Measurements from ENCODE around the gene NF1.
"Not testable (repeated sequence)": the region's sequence is repeated elsewhere in the genome, so short reads cannot be mapped to it uniquely, and the experiment has no call there.

NF1 gene, protein sequence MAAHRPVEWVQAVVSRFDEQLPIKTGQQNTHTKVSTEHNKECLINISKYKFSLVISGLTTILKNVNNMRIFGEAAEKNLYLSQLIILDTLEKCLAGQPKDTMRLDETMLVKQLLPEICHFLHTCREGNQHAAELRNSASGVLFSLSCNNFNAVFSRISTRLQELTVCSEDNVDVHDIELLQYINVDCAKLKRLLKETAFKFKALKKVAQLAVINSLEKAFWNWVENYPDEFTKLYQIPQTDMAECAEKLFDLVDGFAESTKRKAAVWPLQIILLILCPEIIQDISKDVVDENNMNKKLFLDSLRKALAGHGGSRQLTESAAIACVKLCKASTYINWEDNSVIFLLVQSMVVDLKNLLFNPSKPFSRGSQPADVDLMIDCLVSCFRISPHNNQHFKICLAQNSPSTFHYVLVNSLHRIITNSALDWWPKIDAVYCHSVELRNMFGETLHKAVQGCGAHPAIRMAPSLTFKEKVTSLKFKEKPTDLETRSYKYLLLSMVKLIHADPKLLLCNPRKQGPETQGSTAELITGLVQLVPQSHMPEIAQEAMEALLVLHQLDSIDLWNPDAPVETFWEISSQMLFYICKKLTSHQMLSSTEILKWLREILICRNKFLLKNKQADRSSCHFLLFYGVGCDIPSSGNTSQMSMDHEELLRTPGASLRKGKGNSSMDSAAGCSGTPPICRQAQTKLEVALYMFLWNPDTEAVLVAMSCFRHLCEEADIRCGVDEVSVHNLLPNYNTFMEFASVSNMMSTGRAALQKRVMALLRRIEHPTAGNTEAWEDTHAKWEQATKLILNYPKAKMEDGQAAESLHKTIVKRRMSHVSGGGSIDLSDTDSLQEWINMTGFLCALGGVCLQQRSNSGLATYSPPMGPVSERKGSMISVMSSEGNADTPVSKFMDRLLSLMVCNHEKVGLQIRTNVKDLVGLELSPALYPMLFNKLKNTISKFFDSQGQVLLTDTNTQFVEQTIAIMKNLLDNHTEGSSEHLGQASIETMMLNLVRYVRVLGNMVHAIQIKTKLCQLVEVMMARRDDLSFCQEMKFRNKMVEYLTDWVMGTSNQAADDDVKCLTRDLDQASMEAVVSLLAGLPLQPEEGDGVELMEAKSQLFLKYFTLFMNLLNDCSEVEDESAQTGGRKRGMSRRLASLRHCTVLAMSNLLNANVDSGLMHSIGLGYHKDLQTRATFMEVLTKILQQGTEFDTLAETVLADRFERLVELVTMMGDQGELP (N-terminal part only)

DNA sequence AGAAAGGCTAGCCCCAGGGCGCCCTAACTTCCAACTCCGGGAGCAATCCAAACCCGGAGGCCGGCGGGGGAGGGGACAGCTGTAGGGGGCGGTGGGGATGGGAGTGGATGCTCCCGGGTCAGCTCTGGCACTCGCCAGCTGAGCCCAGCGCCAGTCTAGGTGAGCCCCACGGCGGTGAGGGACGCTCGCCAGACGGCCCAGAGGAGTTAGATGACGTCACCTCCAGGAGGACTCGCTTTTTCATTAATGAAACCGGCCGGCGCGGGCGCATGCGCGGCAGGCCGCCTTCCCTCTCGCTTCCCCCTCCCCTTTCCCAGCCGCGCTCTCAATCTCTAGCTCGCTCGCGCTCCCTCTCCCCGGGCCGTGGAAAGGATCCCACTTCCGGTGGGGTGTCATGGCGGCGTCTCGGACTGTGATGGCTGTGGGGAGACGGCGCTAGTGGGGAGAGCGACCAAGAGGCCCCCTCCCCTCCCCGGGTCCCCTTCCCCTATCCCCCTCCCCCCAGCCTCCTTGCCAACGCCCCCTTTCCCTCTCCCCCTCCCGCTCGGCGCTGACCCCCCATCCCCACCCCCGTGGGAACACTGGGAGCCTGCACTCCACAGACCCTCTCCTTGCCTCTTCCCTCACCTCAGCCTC, at the start of gene NF1:
Gene NF1, plus strand, starts transcription at position 378 of the 636 bp plus-strand sequence. CDS start 333 bp downstream, outside the sequence.
- DNase-seq = peak; percentile 53

DNA sequence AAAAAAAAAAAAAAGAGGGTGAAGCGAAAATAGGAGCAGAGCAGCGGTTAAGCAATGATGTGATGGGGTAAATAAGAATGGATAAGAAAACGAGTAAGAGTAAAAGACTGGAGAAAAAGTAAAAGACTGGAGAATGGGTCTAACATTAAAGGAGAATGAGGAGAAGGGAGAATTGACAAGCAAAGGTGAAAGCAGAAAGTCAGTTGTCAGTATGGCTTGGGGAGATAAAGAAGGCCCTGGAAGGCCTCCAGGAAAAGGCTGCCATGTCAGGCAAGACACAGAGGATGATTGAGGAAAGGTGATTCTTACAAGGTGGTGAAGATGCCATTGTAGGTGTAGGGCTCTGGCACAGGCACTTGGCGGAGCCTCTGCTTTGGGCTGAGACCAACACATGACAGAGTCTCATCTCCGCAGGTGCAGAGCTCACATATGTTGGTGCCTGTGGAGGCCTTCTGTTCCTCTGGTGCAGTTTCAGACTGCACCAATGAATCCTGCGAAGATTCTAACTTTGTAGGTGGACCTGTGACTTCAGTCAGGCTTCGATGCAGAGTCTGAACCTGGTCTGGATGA, 47.8 kb upstream of the NF1 start:
- not testable (repeated sequence) for DNase-seq

DNA sequence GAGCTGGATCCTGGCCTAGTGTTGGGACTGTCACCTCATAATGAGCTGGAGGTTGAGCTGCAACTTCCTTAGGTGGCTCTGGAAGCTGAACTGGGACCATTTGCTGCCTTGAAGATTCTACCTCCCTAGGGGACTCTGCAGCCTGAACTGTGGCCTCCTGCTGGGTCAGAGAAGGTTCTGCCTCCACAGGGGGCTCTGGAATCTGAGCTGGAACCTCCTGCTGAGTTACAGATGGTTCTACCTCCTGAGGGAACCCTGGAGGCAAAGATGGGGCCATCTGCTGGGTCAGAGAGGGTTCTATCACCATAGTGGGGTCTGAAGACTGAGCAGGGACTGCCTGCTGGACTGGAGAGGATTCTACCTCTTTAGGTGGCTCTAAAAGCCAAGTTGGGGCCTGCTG, 46.6 kb upstream of the NF1 start:
- no peak for DNase-seq

DNA sequence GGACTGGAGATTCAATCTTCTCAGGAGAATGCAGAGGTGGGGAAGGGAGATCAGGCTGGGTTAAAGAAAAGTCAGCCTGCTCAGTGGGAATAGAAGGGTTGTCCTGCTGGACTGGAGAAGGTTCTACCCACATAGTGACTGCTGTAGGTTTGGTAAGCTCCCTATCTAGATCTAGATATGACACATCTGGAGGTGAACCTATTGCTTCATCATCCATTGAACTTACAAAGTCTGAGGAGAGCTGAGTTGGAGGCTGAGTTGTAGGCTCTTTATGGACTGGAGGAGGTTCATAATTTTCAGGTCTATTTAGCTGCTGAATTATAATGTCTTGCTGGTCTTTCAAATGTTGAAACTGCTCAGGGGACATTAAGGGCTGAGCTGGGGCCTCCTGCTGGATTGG, 46.0 kb upstream of the NF1 start:
- no peak for DNase-seq

DNA sequence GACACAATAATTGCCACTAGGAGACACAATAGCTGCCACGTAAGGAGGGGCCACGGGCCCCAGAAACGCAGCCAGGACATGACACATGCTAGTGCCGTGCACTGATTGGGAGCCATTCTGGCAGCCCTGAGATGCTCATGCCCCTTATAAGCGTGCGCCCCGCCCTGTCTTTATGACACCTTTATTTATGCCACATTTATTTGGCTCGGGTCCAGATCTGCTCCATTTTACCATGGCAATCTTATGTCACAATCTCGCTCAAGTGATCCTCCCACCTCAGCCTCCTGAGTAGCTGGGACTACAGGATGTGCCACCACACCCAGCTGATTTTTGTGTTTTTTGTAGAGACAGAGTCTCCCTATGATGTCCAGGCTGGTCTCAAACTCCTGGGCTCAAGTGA, 43.8 kb upstream of the NF1 start:
- DNase-seq = no peak

DNA sequence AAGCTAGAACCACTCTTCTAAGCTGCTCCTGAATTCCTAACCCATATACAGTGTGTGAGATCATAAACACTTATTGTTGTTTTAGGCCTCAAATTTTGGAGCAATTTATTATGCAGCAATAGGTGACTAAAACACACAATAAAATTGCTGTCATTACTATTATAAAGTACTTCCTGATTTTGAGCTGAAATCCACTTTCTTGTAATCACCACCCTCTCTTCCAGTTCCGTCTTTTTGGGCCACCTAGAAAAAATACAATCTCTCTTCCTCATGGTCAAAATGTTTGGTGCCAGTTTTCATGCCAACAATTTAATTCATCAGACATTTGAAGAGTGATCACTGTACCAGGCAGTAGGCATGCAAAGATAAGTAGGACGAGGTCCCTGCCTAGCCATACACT, 43.3 kb upstream of the NF1 start:
- no peak for DNase-seq

DNA sequence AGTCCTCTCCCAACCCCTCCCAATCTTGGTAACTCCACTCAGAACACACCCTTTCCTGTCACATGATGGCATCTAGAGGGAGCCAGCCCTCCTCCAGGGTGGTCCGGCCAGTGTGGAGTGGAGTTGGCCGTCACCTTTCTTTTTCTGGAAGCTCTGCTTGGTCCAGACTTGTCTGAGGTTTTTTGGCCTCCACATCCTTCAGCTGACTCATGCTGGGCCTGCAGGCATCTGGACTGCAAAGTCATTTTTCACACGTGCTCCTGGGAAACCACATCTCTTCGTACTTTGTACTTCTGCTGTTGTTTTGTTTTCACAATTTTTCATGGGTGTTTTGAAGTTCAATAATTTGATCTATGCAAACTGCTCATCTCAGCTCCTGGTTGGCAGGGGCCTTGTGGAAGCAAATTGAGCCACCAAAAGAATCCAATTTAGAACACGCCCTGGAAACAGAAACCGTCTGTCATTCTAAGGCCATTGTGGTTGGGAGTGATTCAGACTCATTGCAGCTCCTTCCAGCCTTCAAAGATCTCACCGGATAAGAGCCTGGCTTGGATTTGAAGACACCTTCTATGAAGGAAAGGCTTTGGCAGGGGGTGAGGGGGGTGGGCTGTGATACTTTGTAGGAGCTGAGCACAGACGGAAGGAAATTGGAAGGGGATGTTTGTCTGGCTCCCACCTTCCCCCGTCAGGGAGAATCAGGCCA, 42.4 kb upstream of the NF1 start:
- DNase-seq = peak; percentile 47

DNA sequence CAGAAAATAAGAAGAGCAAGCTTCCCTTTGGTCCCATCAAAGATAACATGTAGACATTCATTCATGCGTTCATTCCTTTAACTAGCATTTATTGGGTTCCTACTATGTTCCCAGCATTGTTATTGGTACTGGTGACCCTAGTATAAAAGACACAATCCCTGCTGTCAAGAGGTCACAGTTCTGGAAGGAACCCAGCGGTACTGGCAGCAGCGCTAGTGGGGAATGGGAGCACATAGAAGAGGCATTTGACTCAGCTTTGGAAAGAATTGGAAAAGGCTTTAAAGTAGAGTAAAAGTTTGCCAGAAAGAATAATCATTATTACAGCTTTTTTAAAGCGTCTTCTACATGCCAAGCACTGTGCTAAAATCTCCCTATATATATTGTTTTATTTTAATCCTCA, 41.7 kb upstream of the NF1 start:
- no peak for DNase-seq

DNA sequence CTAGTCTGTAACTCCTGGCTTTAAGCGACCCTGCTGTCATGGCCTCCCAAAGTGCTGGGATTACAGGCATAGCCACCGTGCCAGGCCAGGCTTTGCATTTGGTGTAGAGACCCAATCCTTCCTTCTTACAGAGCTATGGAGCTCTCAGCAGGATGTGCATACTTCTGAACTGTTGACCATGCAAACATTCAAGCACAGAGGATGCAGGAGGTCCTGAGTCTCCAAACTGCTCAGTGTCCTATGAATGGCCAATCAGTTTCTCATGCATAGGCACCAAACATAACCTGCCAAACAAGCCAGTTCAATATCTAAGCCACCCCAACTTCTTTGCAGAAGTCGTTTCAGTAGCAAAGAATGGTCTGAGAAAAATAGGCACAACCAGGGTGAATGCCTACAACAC, 40.0 kb upstream of the NF1 start:
- no peak for DNase-seq

DNA sequence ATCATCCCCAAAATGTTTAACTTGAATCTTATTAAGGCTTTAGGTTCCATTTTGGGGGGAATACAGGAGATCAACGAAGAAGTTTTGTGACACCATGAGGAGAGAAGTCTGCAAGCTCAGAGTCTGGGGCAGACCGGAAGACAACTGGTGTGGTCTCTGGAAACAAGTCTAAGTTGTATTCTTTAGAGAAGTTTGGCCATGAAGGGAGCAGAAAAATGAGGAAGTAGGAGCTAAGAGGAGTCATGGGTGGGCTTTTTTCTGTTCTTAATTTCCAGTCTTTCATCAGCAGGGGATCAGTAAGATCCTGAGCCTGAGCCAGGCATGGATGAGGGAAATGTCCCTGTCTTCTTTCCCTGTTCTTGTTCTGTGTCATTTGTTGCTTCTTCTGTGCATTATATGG, 35.8 kb upstream of the NF1 start:
- peak; percentile 28 for DNase-seq

DNA sequence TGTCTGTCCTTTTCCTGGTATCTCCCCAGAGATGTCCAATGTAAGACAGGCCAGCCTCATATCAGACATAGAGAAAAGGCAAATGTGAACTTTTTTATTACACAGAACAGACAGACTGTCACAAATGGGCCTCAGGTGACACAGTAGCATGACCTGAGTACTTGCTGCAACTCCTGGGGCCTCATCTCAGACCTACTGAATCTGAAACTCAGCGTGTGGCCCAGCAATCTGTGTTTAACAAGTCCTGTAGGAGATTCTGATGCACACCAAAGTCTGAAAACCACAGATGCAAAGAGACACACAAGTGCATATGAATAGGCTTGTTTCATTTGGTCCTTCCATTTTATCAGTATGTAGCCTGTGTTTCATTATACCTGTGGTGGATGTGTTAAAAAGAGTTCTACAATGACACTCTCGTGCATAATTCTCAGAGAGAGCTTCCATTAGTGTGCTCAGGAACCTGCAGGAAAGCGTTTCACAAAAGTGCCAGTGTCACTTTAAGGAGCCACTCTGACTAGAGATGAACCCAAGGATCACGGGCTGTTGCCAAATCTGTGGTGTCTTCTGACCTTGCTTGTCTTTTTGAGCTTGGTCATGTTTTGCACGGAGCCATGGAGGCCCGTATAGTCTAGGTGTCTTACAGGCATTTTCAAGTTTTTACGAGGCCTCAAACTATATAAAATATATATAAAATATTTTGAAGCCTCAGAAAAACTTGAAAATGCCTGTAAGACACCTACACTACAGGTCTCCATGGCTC, 33.8 kb upstream of the NF1 start:
- no peak for DNase-seq

DNA sequence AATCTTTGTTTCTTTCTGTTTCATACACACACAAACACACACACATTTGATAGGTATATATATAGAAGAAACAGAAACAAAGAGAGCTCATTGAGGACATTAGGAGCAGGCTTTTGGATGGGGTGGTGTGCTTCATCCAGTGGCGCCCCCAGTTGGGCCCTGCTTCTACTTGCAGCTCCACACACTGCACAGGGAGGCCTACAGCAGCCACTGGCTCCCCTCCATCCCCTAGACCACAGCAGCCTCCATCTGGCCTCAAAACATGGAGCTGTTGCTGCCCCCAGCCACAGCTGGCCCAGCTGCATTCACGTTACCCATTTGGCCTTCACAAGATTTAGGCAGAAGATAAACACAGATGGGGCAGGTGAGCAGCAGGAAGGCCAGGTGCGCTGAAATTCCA, 33.1 kb upstream of the NF1 start:
- DNase-seq = no peak

DNA sequence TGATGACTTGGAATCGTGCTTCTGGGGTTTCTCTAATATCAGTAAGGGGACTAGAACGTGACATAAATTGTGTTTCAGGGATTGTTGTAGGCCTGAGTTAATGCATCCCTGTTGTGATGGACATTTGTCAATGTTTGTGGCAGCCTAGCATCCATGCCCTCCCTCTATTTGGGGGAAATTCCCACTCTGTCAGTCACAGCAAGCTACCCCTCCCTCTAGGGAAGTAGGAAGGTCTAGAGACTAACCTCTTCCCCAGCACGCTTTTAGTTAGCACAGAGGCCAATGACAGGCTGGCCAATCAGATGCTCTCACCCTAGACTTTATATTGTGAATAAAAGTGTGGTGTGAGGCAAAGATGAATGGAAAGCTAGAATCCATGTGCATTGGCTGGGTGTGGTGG, 32.4 kb upstream of the NF1 start:
- DNase-seq = no peak

DNA sequence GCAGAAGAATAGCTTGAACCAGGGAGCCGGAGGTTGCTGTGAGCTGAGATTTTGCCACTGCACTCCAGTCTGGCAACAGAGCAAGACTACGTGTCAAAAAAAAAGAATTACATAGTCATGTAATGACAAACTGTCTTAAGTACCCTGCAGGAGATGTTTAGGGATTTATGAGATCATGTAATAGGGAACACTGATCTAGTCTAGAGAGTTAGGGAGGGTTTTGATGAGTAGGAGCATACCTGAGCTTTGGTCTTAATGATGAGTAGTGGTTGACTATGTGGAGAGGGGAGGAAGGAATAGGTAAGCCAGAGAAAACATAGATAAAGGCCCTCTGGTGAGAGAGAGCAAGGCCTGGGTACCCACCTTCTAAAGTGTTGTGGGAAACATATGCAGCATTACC, 30.1 kb upstream of the NF1 start:
- DNase-seq = no peak

DNA sequence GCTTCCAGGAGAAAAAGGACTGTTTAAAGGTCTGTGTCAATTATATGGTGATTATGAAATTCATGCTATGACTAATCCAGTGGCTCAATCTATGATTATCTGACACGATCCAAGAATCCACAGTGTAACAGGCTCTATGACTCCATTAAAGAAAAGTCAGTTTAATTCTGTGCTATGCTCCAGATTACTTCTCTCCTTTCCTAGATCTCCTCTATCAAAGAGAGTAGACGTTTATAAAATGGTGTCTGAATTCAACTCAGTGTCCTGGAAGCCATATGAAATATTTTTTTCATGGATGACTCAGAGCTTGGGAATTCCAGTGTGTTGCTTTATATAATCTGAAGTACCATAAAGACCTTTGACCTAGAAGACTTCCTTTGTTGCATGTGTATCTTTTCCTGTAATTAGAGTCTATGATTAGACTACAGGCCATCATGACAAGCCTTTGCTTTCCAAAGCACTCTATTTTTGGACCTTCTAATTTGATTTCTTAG, 27.0 kb upstream of the NF1 start:
- no peak for DNase-seq

DNA sequence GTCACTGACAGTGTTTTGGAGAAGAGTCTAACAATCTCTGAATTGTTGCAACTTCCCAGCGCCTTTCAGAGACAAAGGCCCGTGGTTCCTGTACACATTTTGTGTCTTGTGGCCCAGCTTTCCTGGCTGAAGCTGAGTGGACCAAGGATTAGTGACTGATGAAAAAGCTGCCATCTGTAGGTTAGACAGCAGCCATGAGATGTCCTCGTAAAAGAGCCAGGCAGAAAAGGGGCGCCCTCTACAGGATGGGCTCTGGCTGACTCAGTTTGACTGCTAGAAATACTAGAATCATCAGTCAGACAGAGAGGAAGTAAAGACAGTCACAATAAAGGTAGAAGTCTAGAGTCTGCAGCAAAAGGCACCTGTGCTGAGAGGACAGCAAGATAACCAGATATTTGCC, 26.5 kb upstream of the NF1 start:
- DNase-seq = peak; percentile 25

DNA sequence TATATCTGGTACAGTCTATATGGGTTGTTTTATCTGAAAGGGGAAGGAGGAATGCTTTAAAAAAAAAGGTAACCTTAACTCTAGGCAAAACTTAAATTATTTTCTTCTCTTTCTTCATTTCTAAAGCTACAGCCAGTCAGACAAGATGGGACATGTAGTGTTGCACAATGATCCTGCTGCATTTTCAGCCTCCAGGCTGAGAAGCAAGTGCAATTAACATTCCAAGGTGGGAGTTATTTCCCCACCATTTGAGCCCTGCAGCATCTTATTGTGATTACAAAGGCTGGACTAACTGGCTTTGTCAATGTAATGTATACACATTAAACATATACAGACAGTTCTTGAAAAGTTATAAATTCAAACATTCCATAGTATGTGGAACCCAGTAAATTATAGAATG, 22.6 kb upstream of the NF1 start:
- DNase-seq = no peak

DNA sequence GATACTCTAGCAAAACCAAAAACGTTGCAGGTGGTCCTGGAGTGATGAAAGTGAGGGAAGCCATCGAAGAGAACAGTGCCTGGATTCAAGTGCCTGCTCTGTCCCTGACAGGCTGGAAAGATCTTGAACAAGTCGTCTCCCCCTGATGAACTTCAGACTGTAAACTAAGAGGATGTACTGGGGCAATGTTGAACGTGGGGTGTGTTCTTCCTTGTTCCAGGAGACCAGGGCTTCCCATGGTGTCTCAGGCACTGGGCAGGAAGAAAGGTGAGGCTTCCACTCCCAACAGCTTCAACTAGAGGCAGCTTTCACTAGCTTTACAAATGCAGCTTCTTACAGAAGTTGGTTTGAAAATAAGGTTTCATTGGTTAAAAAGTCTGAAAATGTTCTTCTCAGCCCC, 21.4 kb upstream of the NF1 start:
- DNase-seq = no peak

DNA sequence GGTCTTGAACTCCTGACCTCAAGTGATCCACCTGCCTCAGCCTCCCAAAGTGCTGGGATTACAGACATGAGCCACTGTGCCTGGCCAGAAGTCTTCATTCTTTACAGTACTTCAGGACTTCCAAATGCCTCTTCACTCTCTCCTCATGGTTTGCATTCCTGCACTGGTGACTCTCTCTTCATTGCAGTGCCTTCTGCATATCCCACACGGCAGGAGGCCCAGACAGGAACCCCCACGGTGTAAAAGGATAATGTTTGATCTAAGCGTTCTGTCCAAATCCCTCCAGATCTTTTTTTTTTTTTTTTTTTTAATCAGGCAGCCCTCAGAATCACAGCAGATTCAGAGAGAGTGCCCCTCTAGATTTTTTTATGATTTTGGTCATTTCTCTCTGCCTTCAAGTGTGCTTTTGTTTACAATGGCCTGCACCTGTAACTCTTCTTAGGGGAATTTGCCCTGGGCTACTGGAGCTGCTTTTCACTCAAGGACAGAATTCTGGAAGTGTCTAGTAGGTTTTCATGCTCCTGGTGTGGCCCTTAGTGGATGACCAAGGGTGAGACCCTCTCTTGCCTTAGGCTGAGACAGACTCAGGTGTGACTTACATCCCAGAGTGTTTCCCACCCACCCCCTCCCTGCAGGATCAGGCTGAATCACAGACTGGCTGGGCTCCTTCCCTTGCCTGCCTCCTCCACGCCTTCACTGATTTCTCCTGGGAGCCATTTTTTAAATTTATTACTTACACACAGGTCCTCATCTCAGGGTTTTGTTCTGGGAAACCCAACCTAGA, 19.8 kb upstream of the NF1 start:
- no peak for DNase-seq

DNA sequence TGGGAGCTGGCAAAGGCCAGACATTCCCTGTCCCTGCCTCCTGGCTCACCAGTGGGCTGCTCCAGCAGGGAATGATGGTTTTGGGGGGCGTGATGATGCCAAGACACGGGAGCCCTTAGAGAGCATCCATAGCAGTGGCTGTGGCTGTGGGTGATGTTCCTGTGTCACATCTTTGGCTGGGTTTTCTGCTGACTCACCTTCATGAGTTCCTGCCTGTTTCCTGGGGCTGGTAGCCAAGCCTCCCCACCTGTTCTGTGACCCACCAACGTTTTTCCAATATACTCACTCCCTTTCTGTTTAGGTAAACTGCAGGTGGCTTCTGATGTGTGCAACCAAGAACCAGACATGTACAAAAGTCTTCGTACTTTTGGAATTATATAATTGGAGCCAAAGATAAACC, 16.5 kb upstream of the NF1 start:
- no peak for DNase-seq

Measured in SIG-M5 (cell line).